GM23248 (cell line): Measurements from ENCODE around the gene APH1B.

ENCODE experiments used
- EZH2 ChIP-seq: fragments of 200-600 bp; sonication (generic); IDR thresholded peaks from 2 replicates; pipeline ENCODE4 v1.6.1; 2018; ENCODE audit warnings: antibody characterized with exemption, mild to moderate bottlenecking; ENCODE audit not compliant: insufficient read depth, poor library complexity, severe bottlenecking
- EZH2phosphoT487 ChIP-seq: fragments of 200-600 bp; sonication (generic); IDR thresholded peaks from 2 replicates; pipeline ENCODE4 v1.6.1; 2018; ENCODE audit warnings: antibody characterized with exemption, moderate library complexity, mild to moderate bottlenecking, low read depth; ENCODE audit not compliant: insufficient read depth

DNA sequence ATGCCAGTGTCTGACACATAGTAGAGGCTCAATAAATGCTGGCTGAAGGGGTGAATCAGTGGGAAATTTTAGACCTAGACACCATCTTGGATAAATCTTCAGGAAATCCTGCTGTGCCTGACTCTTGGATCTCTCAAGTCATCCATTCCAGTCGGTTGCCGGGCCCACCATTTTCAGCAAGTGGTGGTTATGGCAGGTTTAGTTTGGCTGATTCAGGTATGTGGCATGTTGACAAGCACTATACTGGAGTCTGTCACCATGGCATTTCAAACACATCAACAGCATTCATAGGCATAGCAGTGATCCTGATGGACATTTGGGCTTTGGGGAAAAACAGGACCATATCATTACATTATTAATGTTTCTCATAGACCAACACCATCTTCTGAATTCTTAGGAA lies 25.7 kb upstream of the APH1B start:
- TF ChIP-seq EZH2phosphoT487, result no peak
- no peak for TF ChIP-seq EZH2
